Fibroblast of skin of right biceps (primary cell): ENCODE measurements around the gene MT1E.

Experiments
- DNase-seq: peaks from one replicate; pipeline ENCODE4 v3.0.0-alpha.2; 2013

MT1E gene

DNA sequence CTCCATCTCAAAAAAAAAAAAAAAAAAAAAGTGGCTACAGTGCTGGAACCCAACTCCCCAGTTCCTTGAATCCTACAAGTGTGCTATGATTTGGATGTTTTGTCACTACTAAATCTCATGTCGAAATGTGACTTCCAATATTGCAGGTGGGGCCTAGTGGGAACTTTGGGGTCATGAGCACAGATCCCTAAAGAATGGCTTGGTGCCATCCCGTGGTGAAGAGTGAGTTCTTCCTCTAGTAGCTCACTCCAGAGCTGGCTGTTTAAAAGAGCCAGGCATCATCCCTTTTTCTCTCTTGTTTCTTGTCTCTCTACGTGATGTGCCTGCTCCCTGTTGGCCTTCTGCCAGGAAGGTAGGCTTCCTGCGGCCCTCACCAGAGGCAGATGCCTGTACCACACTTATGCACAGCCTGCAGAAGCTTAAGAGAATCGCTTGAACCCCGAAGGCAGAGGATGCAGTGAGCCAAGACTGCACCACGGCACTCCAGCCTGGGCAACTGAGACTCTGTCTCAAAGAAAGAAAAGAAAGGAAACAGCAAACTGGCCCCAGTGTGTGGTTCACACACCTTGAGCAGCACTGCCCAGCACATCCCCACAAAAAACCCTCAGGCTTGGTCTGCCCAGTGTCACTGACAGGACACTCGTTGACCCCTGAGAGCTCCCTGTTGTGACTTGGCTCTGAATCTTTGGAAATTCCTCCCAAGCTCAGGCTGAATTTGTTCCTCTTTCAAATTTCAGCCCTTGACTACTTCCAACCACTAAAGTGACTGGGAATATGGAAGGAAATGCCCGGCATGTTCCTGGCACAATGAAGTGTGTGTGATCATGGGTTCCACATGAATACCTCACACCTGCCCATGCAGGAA is 3.1 kb downstream of the MT1E start:
- no peak for DNase-seq

DNA sequence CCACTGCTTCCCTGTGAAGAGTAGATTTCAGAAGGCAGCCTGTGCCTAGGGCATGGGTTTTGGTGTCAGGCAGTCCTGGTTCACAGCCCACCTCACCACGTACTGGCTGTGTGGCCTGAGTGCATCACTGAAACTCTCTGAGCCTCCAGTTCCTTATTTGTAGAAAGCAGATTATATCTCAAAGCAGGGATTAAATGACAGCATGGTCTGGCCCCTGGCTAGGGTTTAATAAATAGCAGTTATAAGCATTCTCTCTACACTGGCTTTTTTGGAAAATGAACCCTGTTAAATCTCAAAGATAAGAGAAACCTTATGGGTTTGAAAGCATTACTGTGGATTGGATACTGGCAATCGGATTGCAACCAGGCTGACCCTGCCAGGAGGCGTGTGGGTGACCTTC is 4.0 kb downstream of the MT1E start:
- no peak for DNase-seq

DNA sequence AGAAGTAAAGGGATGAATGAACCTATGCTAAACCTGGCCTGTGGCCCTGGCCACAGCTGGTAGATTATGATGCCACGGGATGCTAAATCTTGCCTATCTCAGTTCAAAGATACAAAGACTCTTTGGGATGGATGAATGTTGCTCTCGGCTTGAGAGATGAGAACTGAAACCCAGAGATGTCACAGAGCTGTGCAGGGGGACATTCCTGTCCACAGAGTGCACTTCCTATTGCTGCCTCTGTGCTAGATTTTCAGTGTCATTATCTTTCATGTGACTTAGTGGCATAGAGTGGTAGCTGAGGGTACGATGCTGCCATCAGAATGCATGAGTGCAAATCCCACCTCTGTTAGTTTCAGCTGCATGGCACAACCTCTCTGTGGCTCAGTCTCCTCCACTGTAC is 4.6 kb downstream of the MT1E start:
- DNase-seq = no peak

DNA sequence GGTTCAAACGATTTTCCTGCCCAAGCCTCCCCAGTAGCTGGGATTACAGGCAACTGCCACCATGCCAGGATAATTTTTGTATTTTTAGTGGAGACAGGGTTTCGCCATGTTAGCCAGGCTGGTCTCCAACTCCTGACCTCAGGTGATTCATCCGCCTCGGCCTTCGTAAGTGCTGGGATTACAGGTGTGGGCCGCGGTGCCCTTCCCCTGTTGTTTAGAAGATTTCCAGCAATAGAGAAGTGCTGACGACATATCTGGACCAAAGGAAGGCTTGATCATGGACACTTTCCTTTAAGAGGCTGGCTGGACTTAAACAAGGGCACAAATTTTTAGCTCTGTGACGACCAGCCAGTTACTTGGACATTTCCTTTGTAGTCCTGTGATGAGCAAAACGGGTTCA is 5.6 kb downstream of the MT1E start:
- no peak for DNase-seq

DNA sequence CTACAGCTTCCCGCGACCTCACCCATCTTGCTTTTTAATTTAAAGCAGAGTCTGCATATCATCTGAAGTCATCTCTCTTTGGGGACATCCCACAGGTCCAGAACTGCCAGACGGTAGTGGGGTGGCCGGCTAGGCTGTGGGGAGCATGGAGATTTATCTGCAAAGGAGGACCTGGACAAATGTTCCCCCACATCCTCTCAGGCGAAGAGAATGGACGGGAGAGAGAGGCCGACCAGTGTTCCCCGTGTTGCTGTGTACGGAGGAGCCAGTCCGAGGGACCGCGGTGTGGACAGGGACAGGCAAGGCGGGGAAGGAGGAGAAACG is 6.2 kb downstream of the MT1E start:
- DNase-seq = no peak

DNA sequence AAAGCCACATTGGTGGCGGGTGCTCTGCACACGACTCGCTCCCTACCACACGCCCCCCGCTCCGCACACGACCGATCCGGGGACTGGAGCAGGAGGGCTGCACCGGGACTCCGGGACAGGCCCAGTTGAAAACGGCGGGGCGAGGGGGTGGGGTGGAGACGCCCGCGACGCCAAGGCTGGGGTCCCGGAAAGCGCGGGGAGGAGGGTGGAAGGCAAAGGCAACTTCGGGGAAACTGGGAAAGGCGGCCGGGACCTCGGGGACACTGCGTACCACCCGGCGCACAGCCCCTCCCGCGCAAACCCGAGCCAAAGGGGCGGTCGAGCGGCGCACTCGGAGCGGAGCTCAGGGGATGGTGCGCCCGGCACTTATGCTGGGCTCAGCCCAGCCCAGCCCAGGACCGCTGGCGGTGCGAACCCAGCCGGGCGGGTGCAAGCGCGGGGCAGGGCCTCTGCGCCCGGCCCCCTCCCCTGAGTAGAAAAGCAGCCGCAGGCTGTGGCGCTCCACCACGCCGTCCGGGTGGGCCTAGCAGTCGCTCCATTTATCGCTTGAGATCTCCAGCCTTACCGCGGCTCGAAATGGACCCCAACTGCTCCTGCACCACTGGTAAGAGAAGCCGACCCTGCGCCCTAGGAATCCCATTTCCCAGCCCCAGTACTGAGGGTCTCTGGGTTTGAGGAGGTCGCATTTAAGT is 6.7 kb downstream of the MT1E start, which contains the start of gene MT1M:
TSS of gene MT1M (plus strand) at position 504 of the 692 bp plus-strand sequence. CDS start at position 577, 73 bp downstream.
- no peak for DNase-seq

DNA sequence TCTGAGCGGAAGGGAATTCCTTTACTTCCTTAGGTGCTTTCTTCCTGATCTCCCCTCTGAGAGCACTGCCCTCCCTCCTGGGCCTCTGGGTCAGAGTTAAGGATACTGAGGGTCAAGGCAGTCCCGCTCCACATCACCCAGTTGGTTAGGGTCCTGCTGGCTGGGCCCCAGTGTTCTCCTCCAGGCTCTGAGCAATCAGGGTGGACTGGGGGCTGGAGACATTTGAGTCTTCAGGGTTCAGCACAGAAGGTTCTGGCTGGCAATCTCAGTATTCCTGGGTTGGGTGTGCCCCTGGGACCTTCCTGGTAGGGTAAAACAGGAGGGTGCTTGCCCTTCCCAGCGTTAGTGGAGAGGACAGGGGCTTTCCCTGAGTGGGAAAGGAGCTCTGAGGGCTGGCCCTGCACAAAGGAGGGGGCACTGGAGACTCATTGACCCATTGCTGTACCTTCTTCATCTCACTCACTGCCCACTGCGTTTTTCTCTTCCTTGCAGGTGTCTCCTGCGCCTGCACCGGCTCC is 7.3 kb downstream of the MT1E start:
- no peak for DNase-seq

DNA sequence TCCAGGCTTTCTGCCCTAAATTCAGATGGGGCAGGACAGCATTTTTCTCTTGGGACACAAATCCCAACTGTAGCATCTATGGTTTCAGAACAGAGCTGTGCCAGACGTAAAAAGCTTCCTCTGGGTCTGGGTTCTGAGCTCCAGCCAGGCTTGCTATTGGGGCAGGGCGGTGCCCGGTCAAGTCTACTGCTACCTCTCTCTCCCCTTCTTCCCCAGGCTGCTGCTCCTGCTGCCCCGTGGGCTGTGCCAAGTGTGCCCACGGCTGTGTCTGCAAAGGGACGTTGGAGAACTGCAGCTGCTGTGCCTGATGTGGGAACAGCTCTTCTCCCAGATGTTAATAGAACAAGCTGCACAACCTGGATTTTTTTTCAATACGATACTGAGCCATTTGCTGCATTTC is 8.0 kb downstream of the MT1E start:
- no peak for DNase-seq

DNA sequence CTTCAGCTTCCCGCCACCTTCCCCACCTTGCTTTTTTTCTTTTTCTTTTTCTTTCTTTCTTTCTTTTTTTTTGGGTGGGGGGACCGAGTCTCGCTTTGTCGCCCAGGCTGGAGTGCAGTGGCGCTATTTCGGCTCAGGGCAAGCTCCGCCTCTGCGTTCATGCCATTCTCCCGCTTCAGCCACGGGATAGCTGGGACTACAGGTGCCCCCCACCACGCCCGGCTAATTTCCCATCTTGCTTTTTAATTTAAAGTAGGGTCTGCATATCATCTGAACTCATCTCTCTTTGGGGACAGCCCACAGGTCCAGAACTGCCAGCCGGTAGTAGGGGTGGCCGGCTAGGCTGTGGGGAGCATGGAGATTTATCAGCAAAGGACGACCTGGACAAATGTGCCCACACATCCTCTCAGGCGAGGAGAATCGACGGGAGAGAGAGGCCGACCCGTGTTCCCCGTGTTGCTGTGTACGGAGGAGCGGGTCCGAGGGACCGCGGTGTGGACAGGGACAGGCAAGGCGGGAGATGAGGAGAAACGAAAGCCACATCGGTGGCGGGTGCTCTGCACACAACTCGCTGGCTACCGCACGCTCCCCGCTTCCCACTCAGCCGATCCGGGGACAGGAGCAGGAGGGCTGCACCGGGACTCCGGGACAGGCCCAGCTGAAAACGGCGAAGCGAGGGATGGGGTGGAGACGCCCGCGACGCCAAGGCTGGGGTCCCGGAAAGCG is 9.3 kb downstream of the MT1E start:
- DNase-seq = no peak

DNA sequence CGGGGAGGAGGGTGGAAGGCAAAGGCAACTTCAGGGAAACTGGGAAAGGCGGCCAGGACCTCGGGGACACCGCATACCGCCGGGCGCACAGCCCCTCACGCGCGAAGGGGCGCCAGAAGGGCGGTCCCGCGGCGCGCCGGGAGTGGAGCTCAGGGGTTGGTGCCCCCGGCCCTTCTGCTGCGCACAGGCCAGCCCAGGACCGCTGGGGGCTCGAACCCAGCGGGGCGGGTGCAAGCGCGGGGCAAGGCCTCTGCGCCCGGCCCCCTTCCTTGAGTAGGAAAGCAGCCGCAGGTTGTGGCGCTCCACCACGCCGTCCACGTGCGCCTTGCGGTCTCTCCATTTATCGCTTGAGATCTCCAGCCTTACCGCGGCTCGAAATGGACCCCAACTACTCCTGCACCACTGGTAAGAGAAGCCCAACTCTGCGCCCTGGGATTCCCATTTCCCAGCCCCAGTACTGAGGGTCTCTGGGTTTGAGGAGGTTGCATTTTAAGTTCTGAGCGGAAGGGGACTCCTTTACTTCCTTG is 9.9 kb downstream of the MT1E start:
- no peak for DNase-seq

DNA sequence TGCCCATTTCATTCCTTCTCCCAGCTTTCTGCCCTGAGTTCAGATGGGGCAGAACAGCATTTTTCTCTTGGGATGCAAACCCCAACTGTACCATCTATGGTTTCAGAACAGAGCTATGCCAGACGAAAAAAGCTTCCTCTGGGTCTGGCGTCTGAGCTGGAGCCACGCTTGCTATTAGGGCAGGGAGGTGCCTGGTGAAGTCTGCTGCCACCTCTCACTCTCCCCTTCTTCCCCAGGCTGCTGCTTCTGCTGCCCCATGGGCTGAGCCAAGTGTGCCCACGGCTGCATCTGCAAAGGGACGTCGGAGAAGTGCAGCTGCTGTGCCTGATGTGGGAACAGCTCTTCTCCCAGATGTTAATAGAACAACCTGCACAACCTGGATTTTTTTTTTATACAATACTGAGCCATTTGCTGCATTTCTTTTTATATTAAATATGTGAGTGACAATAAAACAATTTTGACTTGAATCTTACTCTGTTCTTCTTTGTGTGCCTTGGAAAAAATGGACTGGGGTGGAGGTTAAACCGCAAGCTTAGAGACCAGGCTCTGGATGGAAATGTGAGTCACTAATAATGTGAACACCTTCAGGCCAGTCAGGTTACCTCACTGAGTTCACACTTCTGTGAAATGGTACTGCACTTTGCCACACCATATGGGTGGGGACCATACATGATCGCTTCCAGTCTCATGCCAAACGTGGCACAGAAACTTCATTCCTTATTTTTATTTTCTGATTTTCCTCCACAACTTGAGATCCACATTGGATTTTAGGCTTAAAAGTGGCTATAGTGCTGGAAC is 11.2 kb downstream of the MT1E start:
- no peak for DNase-seq

DNA sequence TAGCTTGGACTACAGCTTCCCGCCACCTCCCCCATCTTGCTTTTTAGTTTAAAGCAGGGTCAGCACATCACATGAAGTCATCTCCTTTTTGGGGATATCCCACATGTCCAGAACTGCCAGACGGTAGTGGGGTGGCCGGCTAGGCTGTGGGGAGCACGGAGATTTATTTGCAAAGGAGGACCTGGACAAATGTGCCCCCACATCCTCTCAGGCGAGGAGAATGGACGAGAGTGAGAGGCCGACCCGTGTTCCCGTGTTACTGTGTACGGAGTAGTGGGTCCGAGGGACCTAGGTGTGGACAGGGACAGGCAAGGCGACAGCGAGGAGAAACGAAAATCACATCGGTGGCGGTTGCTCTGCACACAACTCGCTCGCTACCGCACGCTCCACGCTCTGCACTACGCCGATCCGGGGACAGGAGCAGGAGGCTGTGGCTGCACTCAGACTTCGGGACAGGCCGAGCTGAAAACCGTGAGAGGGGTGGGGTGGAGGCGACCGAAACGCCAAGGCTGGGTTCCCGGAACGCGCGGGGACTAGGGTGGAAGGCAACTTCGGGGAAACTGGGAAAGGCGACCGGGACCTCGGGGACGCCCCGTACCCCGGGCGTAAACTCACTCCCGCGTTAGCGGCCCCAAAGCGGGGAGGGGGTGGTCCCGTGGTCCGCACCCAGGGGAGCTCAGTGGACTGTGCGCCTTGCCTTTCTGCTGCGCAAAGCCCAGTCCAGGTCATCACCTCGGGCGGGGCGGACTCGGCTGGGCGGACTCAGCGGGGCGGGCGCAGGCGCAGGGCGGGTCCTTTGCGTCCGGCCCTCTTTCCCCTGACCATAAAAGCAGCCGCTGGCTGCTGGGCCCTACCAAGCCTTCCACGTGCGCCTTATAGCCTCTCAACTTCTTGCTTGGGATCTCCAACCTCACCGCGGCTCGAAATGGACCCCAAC is 12.5 kb downstream of the MT1E start, which contains the start of gene MT1A:
TSS of gene MT1A (plus strand) at position 853 of the 937 bp plus-strand sequence. CDS start at position 926, 73 bp downstream.
- no peak for DNase-seq

DNA sequence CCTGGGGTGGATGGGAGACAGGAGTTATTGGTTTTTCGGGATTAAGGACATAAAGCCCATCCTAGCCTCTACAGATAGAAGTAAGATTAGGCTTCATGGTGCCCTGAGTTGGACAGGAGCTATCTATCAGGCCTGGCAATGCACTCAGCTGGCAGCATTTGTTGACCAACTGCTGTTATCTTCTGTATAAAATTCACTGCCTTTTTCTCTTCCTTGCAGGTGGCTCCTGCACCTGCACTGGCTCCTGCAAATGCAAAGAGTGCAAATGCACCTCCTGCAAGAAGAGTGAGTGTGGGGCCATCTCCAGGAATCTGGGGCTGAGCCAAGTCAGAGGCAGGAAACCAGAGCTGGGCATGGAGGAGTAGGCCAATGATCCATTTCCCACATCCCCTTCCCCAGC is 13.5 kb downstream of the MT1E start:
- DNase-seq = no peak

DNA sequence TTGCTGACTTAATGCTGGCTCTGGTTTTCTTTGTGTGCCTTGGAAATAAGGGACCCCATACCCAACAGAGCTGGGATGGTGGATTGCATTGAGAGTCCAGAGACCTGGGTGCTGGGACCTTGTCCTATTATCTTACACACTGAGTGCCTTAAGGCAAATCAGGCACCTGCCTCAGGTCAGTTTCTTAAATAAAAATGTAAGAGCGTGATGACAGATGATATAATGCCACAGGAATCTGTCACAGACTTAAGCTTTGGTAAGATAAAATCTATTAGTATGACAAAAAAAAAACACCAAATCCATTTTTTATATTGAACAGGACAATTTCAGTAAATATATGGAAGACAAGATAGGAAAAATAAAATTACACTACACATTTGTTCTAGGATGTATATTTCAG is 14.5 kb downstream of the MT1E start:
- DNase-seq = no peak

DNA sequence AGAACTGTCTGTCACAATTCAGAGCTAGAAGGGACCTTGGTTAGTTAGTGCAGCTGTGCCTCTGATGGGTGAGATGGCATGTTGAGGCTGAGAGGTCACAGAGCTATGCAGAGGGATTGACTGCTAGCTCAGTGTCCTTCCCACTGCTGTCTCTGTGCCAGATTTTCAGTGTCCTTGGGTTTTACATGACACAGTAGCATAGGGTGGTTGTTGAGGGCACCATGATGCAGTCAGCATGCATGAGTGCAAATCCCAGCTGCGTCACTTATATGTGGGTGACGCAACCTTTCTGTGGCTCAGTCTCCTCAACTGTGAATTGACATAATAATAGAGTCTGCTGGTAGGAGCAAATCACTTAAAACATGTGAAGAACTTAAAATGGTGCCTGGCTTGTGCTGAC is 15.6 kb downstream of the MT1E start:
- DNase-seq = no peak

DNA sequence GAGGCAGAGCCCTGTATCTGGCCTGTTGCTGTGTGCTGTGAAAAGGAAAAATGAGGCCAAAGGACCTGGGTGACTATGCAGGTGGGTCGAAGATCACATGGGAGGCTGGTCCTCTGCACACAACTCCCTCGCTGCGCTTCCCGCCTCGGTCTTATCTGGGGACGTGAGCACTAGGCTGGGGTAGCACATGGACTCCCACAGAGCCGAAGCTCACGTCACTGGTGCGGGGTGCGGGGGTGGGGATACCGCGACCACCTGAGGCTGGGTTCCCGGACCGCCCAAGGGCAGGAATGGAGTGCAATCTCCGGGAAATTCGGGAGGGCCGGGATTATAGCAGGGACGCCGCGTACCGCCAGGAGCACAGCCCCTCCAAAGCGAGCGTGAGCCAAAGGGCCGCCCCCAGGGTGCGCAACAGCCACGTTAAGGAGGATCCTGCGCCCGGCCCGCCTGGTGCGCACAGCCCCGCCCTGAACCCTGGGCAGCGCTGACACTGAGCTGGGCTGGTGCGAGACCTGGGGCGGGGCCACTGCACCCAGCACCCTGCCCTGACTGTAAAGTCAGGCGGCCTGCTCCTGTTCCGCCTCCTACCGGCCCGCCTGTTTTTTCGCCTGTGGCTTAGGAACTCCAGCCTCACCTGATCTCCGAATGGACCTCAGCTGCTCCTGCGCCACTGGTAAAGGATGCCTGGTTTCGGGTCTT is 17.6 kb downstream of the MT1E start:
- no peak for DNase-seq

DNA sequence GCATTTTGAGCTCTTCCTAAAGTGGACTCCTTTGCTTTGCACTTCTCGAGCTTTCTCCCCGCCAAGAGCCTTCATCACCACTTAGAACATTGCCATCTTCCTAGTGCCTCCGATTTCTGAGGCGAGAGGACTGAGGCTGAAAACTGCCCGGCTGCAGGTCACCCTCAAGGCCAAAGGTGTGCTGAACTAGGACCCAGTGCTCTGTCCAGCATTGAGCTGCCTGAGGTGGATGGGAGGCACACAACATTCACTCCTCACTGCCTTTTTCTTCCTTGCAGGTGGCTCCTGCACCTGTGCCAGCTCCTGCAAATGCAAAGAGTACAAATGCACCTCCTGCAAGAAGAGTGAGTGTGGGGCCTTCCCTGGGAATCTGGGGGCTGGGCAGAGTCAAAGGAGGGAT is 18.3 kb downstream of the MT1E start:
- no peak for DNase-seq

DNA sequence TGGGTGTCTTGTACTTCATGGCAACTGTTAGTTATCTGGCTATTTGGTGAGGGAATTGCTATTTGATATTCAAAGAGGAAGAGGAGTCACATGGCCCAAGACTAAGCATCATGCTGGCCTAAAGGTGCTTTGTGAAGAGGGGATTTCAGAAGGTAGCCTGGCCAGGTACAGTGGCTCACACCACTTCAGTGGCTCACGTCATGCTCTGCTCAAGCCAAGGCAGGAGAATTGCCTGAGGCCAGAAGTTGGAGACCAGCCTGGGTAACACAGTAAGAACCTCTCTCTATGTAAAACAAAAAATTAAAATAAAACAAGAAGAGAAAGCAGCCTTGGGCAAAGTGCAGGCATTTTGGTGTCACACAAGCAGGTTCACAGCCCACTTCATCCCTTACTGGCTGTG is 19.7 kb downstream of the MT1E start:
- no peak for DNase-seq

DNA sequence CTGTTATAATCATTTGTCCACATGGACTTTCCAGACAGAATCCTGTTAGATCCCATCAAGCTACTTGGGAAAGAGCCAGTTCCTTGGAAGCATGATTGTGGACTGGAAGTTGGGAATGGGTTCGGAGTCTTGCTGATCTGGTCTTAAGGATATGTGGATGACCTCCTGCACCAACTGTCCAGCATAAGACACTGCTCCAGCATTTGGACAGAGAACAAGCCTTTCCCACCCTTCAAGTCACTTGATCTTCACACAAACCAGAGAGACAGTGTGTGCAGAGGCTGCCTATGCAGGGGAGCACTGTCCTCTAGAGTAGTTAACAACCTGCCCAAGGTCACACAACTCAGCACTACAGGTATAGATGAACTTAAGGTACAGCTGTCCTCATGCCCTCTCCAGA is 20.3 kb downstream of the MT1E start:
- no peak for DNase-seq

DNA sequence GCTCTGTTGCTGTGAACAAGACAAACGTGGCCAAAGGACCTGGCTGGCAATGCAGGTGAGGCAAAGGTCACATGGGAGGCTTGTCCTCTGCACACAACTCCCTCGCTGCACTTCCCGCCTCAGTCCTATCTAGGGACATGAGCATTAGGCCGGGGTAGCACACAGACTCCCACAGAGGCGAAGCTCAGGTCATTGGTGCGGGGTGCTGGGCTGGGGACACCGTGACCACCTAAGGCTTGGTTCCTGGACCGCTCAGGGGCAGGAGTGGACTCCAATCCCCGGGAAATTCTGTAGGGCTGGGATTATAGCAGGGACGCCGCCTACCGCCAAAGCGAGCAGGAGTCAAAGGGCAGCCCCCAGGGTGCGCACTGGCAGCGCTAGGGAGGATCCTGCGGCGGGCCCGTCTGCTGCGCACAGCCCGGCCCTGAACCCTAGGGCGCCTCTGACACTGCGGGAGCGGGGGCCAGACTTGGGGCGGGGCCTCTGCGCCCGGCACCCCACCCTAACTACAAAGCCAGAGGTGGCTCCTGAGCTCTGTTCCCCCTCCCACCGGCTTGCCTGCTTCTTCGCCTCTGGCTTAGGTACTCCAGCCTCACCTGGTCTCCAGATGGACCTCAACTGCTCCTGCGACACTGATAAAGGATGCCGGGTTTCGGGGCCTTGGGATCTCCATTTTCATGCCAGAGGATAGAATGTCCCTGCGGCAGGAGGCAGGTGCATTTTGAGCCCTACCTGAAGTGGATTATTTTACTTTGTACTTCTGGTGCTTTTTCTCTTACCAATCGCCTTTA is 22.3 kb downstream of the MT1E start:
- no peak for DNase-seq
